WERI-Rb-1 (cell line): ENCODE measurements around the gene KDR.

Source experiments
- DNase-seq: peaks from one replicate; pipeline ENCODE4 v3.0.0-alpha.2; 2020
- H3K27ac ChIP-seq: fragments of 250-450 bp; sonication (Bioruptor Pico); 2 replicates; pipeline ENCODE4 v1.5.1; 2020; ENCODE audit warnings: mild to moderate bottlenecking, moderate library complexity
- H3K27me3 ChIP-seq: fragments of 250-450 bp; sonication (Bioruptor Pico); 2 replicates; pipeline ENCODE4 v1.5.1; 2021; ENCODE audit warnings: mild to moderate bottlenecking, low read depth, moderate library complexity; ENCODE audit not compliant: insufficient read depth, severe bottlenecking
- H3K36me3 ChIP-seq: fragments of 250-450 bp; sonication (Bioruptor Pico); 2 replicates; pipeline ENCODE4 v1.5.1; 2020; ENCODE audit warnings: mild to moderate bottlenecking, moderate library complexity
- H3K4me3 ChIP-seq: 2 replicates; pipeline ENCODE4 v1.5.1; 2011; ENCODE audit warnings: low read depth, mild to moderate bottlenecking, control low read depth, low read length
- H3K9me3 ChIP-seq: fragments of 250-450 bp; sonication (Bioruptor Pico); 2 replicates; pipeline ENCODE4 v1.5.1; 2021; ENCODE audit warnings: mild to moderate bottlenecking, moderate library complexity; ENCODE audit not compliant: severe bottlenecking
- TF ChIP-seq, protein P1 (sequence below): IDR thresholded peaks from 2 replicates; pipeline ENCODE4 v1.5.1; 2011; ENCODE audit warnings: low read depth, mild to moderate bottlenecking, control low read depth, inconsistent platforms, low read length

The KDR gene

GRCh38 chr4:55110131-55110530 is 15.3 kb downstream of the KDR start:
- H3K27me3 ChIP-seq: peaks cover 70% of the 10 kb centered on the region
- TF ChIP-seq, protein P1, sequence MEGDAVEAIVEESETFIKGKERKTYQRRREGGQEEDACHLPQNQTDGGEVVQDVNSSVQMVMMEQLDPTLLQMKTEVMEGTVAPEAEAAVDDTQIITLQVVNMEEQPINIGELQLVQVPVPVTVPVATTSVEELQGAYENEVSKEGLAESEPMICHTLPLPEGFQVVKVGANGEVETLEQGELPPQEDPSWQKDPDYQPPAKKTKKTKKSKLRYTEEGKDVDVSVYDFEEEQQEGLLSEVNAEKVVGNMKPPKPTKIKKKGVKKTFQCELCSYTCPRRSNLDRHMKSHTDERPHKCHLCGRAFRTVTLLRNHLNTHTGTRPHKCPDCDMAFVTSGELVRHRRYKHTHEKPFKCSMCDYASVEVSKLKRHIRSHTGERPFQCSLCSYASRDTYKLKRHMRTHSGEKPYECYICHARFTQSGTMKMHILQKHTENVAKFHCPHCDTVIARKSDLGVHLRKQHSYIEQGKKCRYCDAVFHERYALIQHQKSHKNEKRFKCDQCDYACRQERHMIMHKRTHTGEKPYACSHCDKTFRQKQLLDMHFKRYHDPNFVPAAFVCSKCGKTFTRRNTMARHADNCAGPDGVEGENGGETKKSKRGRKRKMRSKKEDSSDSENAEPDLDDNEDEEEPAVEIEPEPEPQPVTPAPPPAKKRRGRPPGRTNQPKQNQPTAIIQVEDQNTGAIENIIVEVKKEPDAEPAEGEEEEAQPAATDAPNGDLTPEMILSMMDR: no peak
- no peak overlapping the region for H3K4me3 ChIP-seq
- H3K36me3 ChIP-seq: no peaks in the 10 kb centered on the region
- no peak for DNase-seq
- H3K9me3 ChIP-seq: no peaks in the 10 kb centered on the region
- no peak overlapping the region for H3K27ac ChIP-seq

- Histone ChIP-seq H3K9me3 (no peaks in the 10 kb centered on the region), H3K4me3 (no peak overlapping the region), H3K36me3 (no peaks in the 10 kb centered on the region), H3K27ac (no peak overlapping the region), H3K27me3 (peaks cover 77% of the 10 kb centered on the region)
- TF ChIP-seq, protein P1: no peak
- no peak for DNase-seq
These were observed 18.3 kb downstream of the KDR start for GRCh38 chr4:55107054-55107453.

DNA sequence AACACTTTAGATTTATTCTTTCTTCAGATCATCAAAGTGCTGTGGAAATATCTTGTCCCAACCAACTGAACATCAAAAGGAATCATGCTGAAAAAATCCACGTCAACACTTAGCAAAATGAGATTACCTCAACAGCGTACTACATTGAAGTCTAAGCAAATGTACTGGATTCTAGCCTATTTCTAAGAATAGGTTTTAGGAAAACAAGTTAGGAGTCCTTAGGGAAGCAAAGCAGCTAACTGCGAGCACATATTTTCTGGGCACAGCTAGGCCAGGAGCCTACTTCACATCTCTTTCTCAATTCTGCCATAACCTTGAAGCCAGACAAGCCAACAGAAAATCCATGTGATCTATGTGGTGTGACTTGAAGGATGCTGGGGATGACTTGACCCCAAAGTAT is 22.2 kb downstream of the KDR start:
- TF ChIP-seq, protein P1: no peak
- no peak overlapping the region for H3K27ac ChIP-seq
- H3K4me3 ChIP-seq: no peak overlapping the region
- no peaks in the 10 kb centered on the region for H3K36me3 ChIP-seq
- DNase-seq: no peak
- H3K9me3 ChIP-seq: no peaks in the 10 kb centered on the region
- peaks cover 65% of the 10 kb centered on the region for H3K27me3 ChIP-seq

DNA sequence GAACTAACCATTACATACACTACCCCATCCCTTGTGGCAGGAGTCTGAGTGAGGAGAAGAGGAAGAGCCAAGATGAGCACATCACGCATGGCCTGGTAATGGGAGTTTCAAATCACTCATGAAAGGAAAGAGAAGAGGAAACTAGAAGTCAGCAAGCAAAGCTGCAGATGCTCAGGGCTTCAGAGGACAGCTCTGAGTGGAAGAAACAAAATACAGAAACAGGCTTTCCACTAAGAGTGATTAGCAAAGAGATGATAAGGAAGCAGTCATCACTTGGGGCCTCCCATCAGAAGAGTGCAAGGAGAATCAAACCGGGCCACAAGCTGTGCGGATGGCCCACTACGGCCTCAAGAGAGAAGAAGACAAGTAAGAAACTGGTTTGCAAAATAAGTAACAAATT is 25.6 kb downstream of the KDR start:
- H3K27me3 ChIP-seq: peaks cover 53% of the 10 kb centered on the region
- no peak overlapping the region for H3K4me3 ChIP-seq
- TF ChIP-seq, protein P1: no peak
- H3K36me3 ChIP-seq: no peaks in the 10 kb centered on the region
- no peak overlapping the region for H3K27ac ChIP-seq
- no peaks in the 10 kb centered on the region for H3K9me3 ChIP-seq
- no peak for DNase-seq

DNA sequence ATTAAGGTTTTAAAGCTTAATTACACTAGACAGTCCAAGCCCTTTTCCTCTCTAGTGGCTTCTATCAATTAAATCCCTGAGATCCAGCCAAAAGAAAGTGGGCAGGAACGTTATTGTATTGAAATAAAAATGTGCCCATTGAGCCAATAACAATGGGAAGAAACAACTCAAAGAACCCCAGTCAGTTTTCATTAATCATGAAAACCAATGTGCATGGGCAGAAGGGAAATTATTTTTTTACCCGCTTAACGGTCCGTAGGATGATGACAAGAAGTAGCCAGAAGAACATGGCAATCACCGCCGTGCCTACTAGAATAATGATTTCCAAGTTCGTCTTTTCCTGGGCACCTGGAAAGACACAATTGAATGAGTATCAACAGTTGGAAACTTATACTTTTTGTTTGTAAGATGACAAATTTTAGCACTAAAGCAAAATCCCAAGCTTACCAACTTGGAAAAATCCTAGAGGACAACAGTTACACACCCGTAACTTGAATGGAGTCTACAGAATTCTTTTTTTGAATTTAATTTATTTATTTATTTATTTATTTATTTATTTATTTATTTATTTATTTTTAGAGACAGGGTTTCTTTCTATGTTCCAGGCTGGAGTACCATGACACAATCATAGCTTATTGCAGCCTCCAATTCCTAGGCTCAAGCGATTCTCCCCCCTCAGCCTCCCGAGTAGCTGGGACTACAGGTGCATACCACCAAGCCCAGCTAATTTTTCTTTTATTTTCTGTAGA is 26.8 kb downstream of the KDR start:
- Histone ChIP-seq H3K36me3 (no peaks in the 10 kb centered on the region), H3K27ac (no peak overlapping the region), H3K9me3 (no peaks in the 10 kb centered on the region), H3K4me3 (no peak overlapping the region), H3K27me3 (peaks cover 52% of the 10 kb centered on the region)
- TF ChIP-seq, protein P1: no peak
- DNase-seq: no peak

DNA sequence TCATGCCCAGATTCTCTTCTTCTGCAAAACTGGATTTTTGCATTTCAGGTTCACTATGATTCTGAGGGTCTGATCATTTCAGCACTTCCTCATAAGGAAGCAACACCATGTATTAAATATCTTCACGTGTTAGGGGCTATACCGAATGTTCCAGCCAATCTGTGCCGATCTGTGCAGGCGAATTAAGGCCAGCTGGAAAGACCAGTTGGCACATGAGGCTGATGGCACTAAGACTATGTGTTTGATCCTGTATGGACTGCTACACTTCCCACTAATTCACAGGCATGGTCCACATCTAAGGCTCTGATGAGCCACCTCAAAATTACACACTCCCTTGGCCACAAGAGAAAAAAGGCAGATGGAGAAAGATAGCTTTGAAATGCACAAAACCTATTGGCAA is 28.8 kb downstream of the KDR start:
- H3K27me3 ChIP-seq: peaks cover 52% of the 10 kb centered on the region
- no peak overlapping the region for H3K27ac ChIP-seq
- no peaks in the 10 kb centered on the region for H3K36me3 ChIP-seq
- no peak for DNase-seq
- H3K4me3 ChIP-seq: no peak overlapping the region
- TF ChIP-seq, protein P1: no peak
- no peaks in the 10 kb centered on the region for H3K9me3 ChIP-seq
